ENCODE data around the gene KRT73. TPM values are rescaled to one million over a fixed set of nuclear protein-coding genes. Genes with fewer than 3 reads are reported as not detected.

The KRT73 gene
- not detected for polyA plus RNA-seq (2013, experiment 1 of 4)
- polyA plus RNA-seq (2013, experiment 2 of 4): not detected
- polyA plus RNA-seq (2013, experiment 3 of 4): not detected
- polyA plus RNA-seq (2013, experiment 4 of 4): not detected

- H3K27me3 ChIP-seq (ENCODE audit: control insufficient read depth, insufficient read depth, low read length, poor library complexity, severe bottlenecking): no peaks in the 10 kb centered on the region
- 92 to 93% methylated on average over 14 of the region's 14 CpGs for WGBS, 2 experiments
- H3K4me1 ChIP-seq (ENCODE audit: control insufficient read depth, insufficient read depth, low read length): no peaks in the 10 kb centered on the region
- no peaks in the 10 kb centered on the region for H3K9me3 ChIP-seq (ENCODE audit: control insufficient read depth, low read length)
- H3K4me3 ChIP-seq (ENCODE audit: insufficient read depth, low read depth, low read length): no peak within 1 kb of the TSS
- no peaks in the 10 kb centered on the region for H3K36me3 ChIP-seq (ENCODE audit: control insufficient read depth, insufficient read depth, low read length)
- no peak within 1 kb of the TSS for H3K27ac ChIP-seq (ENCODE audit: insufficient read depth, low read depth, low read length, poor library complexity, severe bottlenecking)
Measured at GRCh38 chr12:52618216-52618615, at the start of gene KRT73. Gene KRT73 (minus strand): TSS chr12:52618559. CDS start chr12:52618524, 35 bp downstream.

- Histone ChIP-seq H3K27ac (ENCODE audit: insufficient read depth, low read depth, low read length, poor library complexity, severe bottlenecking) (no peak overlapping the region), H3K27me3 (ENCODE audit: control insufficient read depth, insufficient read depth, low read length, poor library complexity, severe bottlenecking) (no peaks in the 10 kb centered on the region), H3K9me3 (ENCODE audit: control insufficient read depth, low read length) (no peaks in the 10 kb centered on the region), H3K4me1 (ENCODE audit: control insufficient read depth, insufficient read depth, low read length) (no peaks in the 10 kb centered on the region), H3K4me3 (ENCODE audit: insufficient read depth, low read depth, low read length) (no peak overlapping the region), H3K36me3 (ENCODE audit: control insufficient read depth, insufficient read depth, low read length) (no peaks in the 10 kb centered on the region)
- WGBS, 2 experiments: 85% methylated on average over 7 of the region's 7 CpGs
Measured at GRCh38 chr12:52667931-52668330, 49.6 kb upstream of the KRT73 start.

GRCh38 chr12:52667509-52667908 is 49.1 kb upstream of the KRT73 start:
- WGBS, 2 experiments: 70 to 71% methylated on average over 9 of the region's 9 CpGs
- Histone ChIP-seq H3K4me1 (ENCODE audit: control insufficient read depth, insufficient read depth, low read length) (no peaks in the 10 kb centered on the region), H3K27me3 (ENCODE audit: control insufficient read depth, insufficient read depth, low read length, poor library complexity, severe bottlenecking) (no peaks in the 10 kb centered on the region), H3K36me3 (ENCODE audit: control insufficient read depth, insufficient read depth, low read length) (no peaks in the 10 kb centered on the region), H3K9me3 (ENCODE audit: control insufficient read depth, low read length) (no peaks in the 10 kb centered on the region), H3K4me3 (ENCODE audit: insufficient read depth, low read depth, low read length) (no peak overlapping the region), H3K27ac (ENCODE audit: insufficient read depth, low read depth, low read length, poor library complexity, severe bottlenecking) (no peak overlapping the region)

- no peaks in the 10 kb centered on the region for H3K9me3 ChIP-seq (ENCODE audit: control insufficient read depth, low read length)
- H3K4me1 ChIP-seq (ENCODE audit: control insufficient read depth, insufficient read depth, low read length): no peaks in the 10 kb centered on the region
- no peak overlapping the region for H3K27ac ChIP-seq (ENCODE audit: insufficient read depth, low read depth, low read length, poor library complexity, severe bottlenecking)
- WGBS, 2 experiments: 79 to 94% methylated on average over 3 of the region's 3 CpGs
- no peaks in the 10 kb centered on the region for H3K36me3 ChIP-seq (ENCODE audit: control insufficient read depth, insufficient read depth, low read length)
- H3K27me3 ChIP-seq (ENCODE audit: control insufficient read depth, insufficient read depth, low read length, poor library complexity, severe bottlenecking): no peaks in the 10 kb centered on the region
- no peak overlapping the region for H3K4me3 ChIP-seq (ENCODE audit: insufficient read depth, low read depth, low read length)
Measured at GRCh38 chr12:52666471-52666870, 48.1 kb upstream of the KRT73 start.

GRCh38 chr12:52663420-52663819 is 45.1 kb upstream of the KRT73 start:
- H3K4me1 ChIP-seq (ENCODE audit: control insufficient read depth, insufficient read depth, low read length): no peaks in the 10 kb centered on the region
- no peaks in the 10 kb centered on the region for H3K36me3 ChIP-seq (ENCODE audit: control insufficient read depth, insufficient read depth, low read length)
- H3K4me3 ChIP-seq (ENCODE audit: insufficient read depth, low read depth, low read length): no peak overlapping the region
- no peaks in the 10 kb centered on the region for H3K27me3 ChIP-seq (ENCODE audit: control insufficient read depth, insufficient read depth, low read length, poor library complexity, severe bottlenecking)
- H3K9me3 ChIP-seq (ENCODE audit: control insufficient read depth, low read length): no peaks in the 10 kb centered on the region
- H3K27ac ChIP-seq (ENCODE audit: insufficient read depth, low read depth, low read length, poor library complexity, severe bottlenecking): no peak overlapping the region

GRCh38 chr12:52662918-52663229 is 44.5 kb upstream of the KRT73 start:
- Histone ChIP-seq H3K4me1 (ENCODE audit: control insufficient read depth, insufficient read depth, low read length) (no peaks in the 10 kb centered on the region), H3K4me3 (ENCODE audit: insufficient read depth, low read depth, low read length) (no peak overlapping the region), H3K27me3 (ENCODE audit: control insufficient read depth, insufficient read depth, low read length, poor library complexity, severe bottlenecking) (no peaks in the 10 kb centered on the region), H3K36me3 (ENCODE audit: control insufficient read depth, insufficient read depth, low read length) (no peaks in the 10 kb centered on the region), H3K9me3 (ENCODE audit: control insufficient read depth, low read length) (no peaks in the 10 kb centered on the region), H3K27ac (ENCODE audit: insufficient read depth, low read depth, low read length, poor library complexity, severe bottlenecking) (no peak overlapping the region)

- H3K4me3 ChIP-seq (ENCODE audit: insufficient read depth, low read depth, low read length): no peak overlapping the region
- H3K36me3 ChIP-seq (ENCODE audit: control insufficient read depth, insufficient read depth, low read length): no peaks in the 10 kb centered on the region
- H3K27ac ChIP-seq (ENCODE audit: insufficient read depth, low read depth, low read length, poor library complexity, severe bottlenecking): no peak overlapping the region
- H3K27me3 ChIP-seq (ENCODE audit: control insufficient read depth, insufficient read depth, low read length, poor library complexity, severe bottlenecking): no peaks in the 10 kb centered on the region
- 87 to 88% methylated on average over 10 of the region's 10 CpGs for WGBS, 2 experiments
- no peaks in the 10 kb centered on the region for H3K9me3 ChIP-seq (ENCODE audit: control insufficient read depth, low read length)
- no peaks in the 10 kb centered on the region for H3K4me1 ChIP-seq (ENCODE audit: control insufficient read depth, insufficient read depth, low read length)
Measured at GRCh38 chr12:52662093-52662917, 43.9 kb upstream of the KRT73 start.

- Histone ChIP-seq H3K27ac (ENCODE audit: insufficient read depth, low read depth, low read length, poor library complexity, severe bottlenecking) (no peak overlapping the region), H3K4me1 (ENCODE audit: control insufficient read depth, insufficient read depth, low read length) (no peaks in the 10 kb centered on the region), H3K4me3 (ENCODE audit: insufficient read depth, low read depth, low read length) (no peak overlapping the region), H3K9me3 (ENCODE audit: control insufficient read depth, low read length) (no peaks in the 10 kb centered on the region), H3K36me3 (ENCODE audit: control insufficient read depth, insufficient read depth, low read length) (no peaks in the 10 kb centered on the region), H3K27me3 (ENCODE audit: control insufficient read depth, insufficient read depth, low read length, poor library complexity, severe bottlenecking) (no peaks in the 10 kb centered on the region)
- 95 to 97% methylated on average over 3 of the region's 3 CpGs for WGBS, 2 experiments
Measured at GRCh38 chr12:52661668-52662067, 43.3 kb upstream of the KRT73 start.

- Histone ChIP-seq H3K27me3 (ENCODE audit: control insufficient read depth, insufficient read depth, low read length, poor library complexity, severe bottlenecking) (no peaks in the 10 kb centered on the region), H3K36me3 (ENCODE audit: control insufficient read depth, insufficient read depth, low read length) (no peaks in the 10 kb centered on the region), H3K4me3 (ENCODE audit: insufficient read depth, low read depth, low read length) (no peak overlapping the region), H3K4me1 (ENCODE audit: control insufficient read depth, insufficient read depth, low read length) (no peaks in the 10 kb centered on the region), H3K27ac (ENCODE audit: insufficient read depth, low read depth, low read length, poor library complexity, severe bottlenecking) (no peak overlapping the region), H3K9me3 (ENCODE audit: control insufficient read depth, low read length) (no peaks in the 10 kb centered on the region)
- WGBS, 2 experiments: 95% methylated on average over 2 to 3 of the region's 3 CpGs
Measured at GRCh38 chr12:52660934-52661499, 42.7 kb upstream of the KRT73 start.

GRCh38 chr12:52659951-52660350 is 41.6 kb upstream of the KRT73 start:
- Histone ChIP-seq H3K27ac (ENCODE audit: insufficient read depth, low read depth, low read length, poor library complexity, severe bottlenecking) (no peak overlapping the region), H3K9me3 (ENCODE audit: control insufficient read depth, low read length) (no peaks in the 10 kb centered on the region), H3K4me3 (ENCODE audit: insufficient read depth, low read depth, low read length) (no peak overlapping the region), H3K36me3 (ENCODE audit: control insufficient read depth, insufficient read depth, low read length) (no peaks in the 10 kb centered on the region), H3K27me3 (ENCODE audit: control insufficient read depth, insufficient read depth, low read length, poor library complexity, severe bottlenecking) (no peaks in the 10 kb centered on the region), H3K4me1 (ENCODE audit: control insufficient read depth, insufficient read depth, low read length) (no peaks in the 10 kb centered on the region)
- 88 to 91% methylated on average over 4 of the region's 4 CpGs for WGBS, 2 experiments

Data from ectodermal cell (in vitro differentiated cells).